CD14-positive monocyte (primary cell): ENCODE results near the gene FOXO6. TPM values are rescaled to one million over a fixed set of nuclear protein-coding genes. Genes with fewer than 3 reads are reported as not detected.

Experiments
- DNase-seq, 3 donors: peaks; one replicate each; pipeline ENCODE4 v3.0.0-alpha.2; 2011 to 2022
- H2AFZ ChIP-seq: 2 replicates; pipeline ENCODE4 v1.6.0; 2012; ENCODE audit warnings: mild to moderate bottlenecking, low read depth, low read length, inconsistent platforms; ENCODE audit not compliant: insufficient read depth, poor library complexity, severe bottlenecking
- H3K27ac ChIP-seq, 2 donors: 1 replicate in 1 of 2; 2 replicates in 1 of 2; pipeline ENCODE4 v1.5.1; 2012 to 2013; ENCODE audit warnings: low read length in 2 of 2, control low read depth in 1 of 2, inconsistent platforms in 1 of 2, low read depth in 1 of 2, mild to moderate bottlenecking in 1 of 2
- H3K27me3 ChIP-seq, 2 donors: one replicate each; pipeline versions ENCODE4 v1.6.0 to v1.6.1; 2011 to 2013; ENCODE audit warnings: low read length in 2 of 2; ENCODE audit not compliant: control insufficient read depth in 2 of 2, insufficient read depth in 2 of 2
- H3K36me3 ChIP-seq, 2 donors: replicated peaks in 1 of 2; 1 replicate in 1 of 2; 2 replicates in 1 of 2; pipeline versions ENCODE4 v1.5.1 to v1.6.1; 2012 to 2013; ENCODE audit warnings: low read length in 2 of 2, control low read depth in 1 of 2, inconsistent platforms in 1 of 2, mild to moderate bottlenecking in 1 of 2; ENCODE audit not compliant: insufficient read depth in 2 of 2, control insufficient read depth in 1 of 2
- H3K4me1 ChIP-seq, 2 donors: 1 replicate in 1 of 2; 2 replicates in 1 of 2; pipeline versions ENCODE4 v1.5.1 to v1.6.1; 2012 to 2013; ENCODE audit warnings: low read length in 2 of 2, control low read depth in 1 of 2, inconsistent platforms in 1 of 2, mild to moderate bottlenecking in 1 of 2, moderate library complexity in 1 of 2; ENCODE audit not compliant: insufficient read depth in 2 of 2, control insufficient read depth in 1 of 2
- H3K4me2 ChIP-seq: replicated peaks from 2 replicates; pipeline ENCODE3; 2012; ENCODE audit warnings: low read length, moderate library complexity, mild to moderate bottlenecking; ENCODE audit not compliant: poor library complexity, severe bottlenecking; ENCODE audit errors: extremely low read depth
- H3K4me3 ChIP-seq, 3 experiments: fragments of 200-600 bp in 1 of 3; sonication (generic) in 1 of 3; replicated peaks in 1 of 3; 1 replicate in 2 of 3; 2 replicates in 1 of 3; pipeline ENCODE4 v1.5.1; 2011 to 2013; ENCODE audit warnings: low read length in 3 of 3, mild to moderate bottlenecking in 3 of 3, control low read depth in 2 of 3, low read depth in 2 of 3, inconsistent platforms in 1 of 3, moderate library complexity in 1 of 3
- H3K79me2 ChIP-seq: 2 replicates; pipeline ENCODE4 v1.6.0; 2012; ENCODE audit warnings: mild to moderate bottlenecking, control low read depth, inconsistent platforms, low read length, moderate library complexity; ENCODE audit not compliant: insufficient read depth
- H3K9ac ChIP-seq: 2 replicates; pipeline ENCODE4 v1.6.0; 2017; ENCODE audit warnings: low read length, mild to moderate bottlenecking; ENCODE audit not compliant: insufficient read depth, poor library complexity, severe bottlenecking
- H3K9me3 ChIP-seq, 2 donors: replicated peaks in 1 of 2; 1 replicate in 1 of 2; 2 replicates in 1 of 2; pipeline versions ENCODE4 v1.5.1 to v1.6.1; 2012 to 2013; ENCODE audit warnings: low read length in 2 of 2, control low read depth in 1 of 2; ENCODE audit not compliant: control insufficient read depth in 1 of 2, insufficient read depth in 1 of 2
- H4K20me1 ChIP-seq: 2 replicates; pipeline ENCODE4 v1.6.0; 2012; ENCODE audit warnings: mild to moderate bottlenecking, low read length, control low read depth, moderate library complexity; ENCODE audit not compliant: insufficient read depth
- H3K27ac Mint-ChIP-seq, 7 donors: one replicate each; pipeline ENCODE4 v1.8.0; 2020; ENCODE audit warnings: mild to moderate bottlenecking in 7 of 7, mixed read lengths in 7 of 7, moderate library complexity in 6 of 7, inconsistent platforms in 2 of 7
- H3K27me3 Mint-ChIP-seq, 3 donors: one replicate each; pipeline ENCODE4 v1.8.0; 2021 to 2022; ENCODE audit warnings: low read depth in 3 of 3, mild to moderate bottlenecking in 3 of 3, mixed read lengths in 3 of 3, moderate library complexity in 3 of 3, inconsistent platforms in 1 of 3
- H3K36me3 Mint-ChIP-seq, 2 donors: one replicate each; pipeline ENCODE4 v1.8.0; 2020; ENCODE audit warnings: mixed read lengths in 2 of 2, inconsistent platforms in 1 of 2, mild to moderate bottlenecking in 1 of 2
- H3K4me1 Mint-ChIP-seq: one replicate; pipeline ENCODE4 v1.8.0; 2020; ENCODE audit warnings: mild to moderate bottlenecking, mixed read lengths
- H3K4me3 Mint-ChIP-seq, 2 donors: one replicate each; pipeline ENCODE4 v1.8.0; 2020; ENCODE audit warnings: mild to moderate bottlenecking in 2 of 2, mixed read lengths in 2 of 2, moderate library complexity in 1 of 2
- H3K9me3 Mint-ChIP-seq, 7 donors: one replicate each; pipeline ENCODE4 v1.8.0; 2020 to 2022; ENCODE audit warnings: mixed read lengths in 7 of 7, mild to moderate bottlenecking in 6 of 7, moderate library complexity in 6 of 7, inconsistent platforms in 2 of 7
- WGBS: methylation state at CpG from one replicate; pipeline ENCODE4 v1.1.5; 2013; ENCODE audit warnings: missing lambda C conversion rate; ENCODE audit not compliant: insufficient coverage; 5-methylcytosine and 5-hydroxymethylcytosine counted together
- intact Hi-C, 2 donors: fragments of 100-400 bp; cut with micrococcal nuclease; formaldehyde crosslinking; loops; one replicate each; pipeline versions ENCODE4 v1.15.0 to v1.15.1; 2023
- polyA plus RNA-seq, 3 donors: library from polyadenylated mRNA; depleted of rRNA in 1 of 3; unstranded in 2 of 3; stranded (reverse) in 1 of 3; fragments of 300-500 nt in 2 of 3; fragments of >200 nt in 1 of 3; fragmentation: Illumina TruSeq in 2 of 3; gene quantifications; 1 replicate in 2 of 3; 2 replicates in 1 of 3; pipeline ENCODE4 v1.2.3, GENCODE V29; 2012 to 2021
- TF ChIP-seq, protein P1 (sequence below): fragments of 200-600 bp; IDR thresholded peaks from one replicate; pipeline ENCODE4 v1.8.0; 2022; ENCODE audit warnings: antibody characterized with exemption, mild to moderate bottlenecking

The FOXO6 gene
- polyA plus RNA-seq, 3 donors = 0.05 TPM; not detected in 2

GRCh38 chr1:41419584-41420295 lies 58.5 kb downstream of the FOXO6 start:
- H3K27me3 Mint-ChIP-seq = peaks cover 0 to 8% (median 3%) of the 10 kb centered on the region in 3 donors
- no peaks in the 10 kb centered on the region for H3K27me3 ChIP-seq
- H3K9ac ChIP-seq = no peak overlapping the region
- TF ChIP-seq, protein P1, sequence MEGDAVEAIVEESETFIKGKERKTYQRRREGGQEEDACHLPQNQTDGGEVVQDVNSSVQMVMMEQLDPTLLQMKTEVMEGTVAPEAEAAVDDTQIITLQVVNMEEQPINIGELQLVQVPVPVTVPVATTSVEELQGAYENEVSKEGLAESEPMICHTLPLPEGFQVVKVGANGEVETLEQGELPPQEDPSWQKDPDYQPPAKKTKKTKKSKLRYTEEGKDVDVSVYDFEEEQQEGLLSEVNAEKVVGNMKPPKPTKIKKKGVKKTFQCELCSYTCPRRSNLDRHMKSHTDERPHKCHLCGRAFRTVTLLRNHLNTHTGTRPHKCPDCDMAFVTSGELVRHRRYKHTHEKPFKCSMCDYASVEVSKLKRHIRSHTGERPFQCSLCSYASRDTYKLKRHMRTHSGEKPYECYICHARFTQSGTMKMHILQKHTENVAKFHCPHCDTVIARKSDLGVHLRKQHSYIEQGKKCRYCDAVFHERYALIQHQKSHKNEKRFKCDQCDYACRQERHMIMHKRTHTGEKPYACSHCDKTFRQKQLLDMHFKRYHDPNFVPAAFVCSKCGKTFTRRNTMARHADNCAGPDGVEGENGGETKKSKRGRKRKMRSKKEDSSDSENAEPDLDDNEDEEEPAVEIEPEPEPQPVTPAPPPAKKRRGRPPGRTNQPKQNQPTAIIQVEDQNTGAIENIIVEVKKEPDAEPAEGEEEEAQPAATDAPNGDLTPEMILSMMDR = no peak
- no peak overlapping the region for H3K27ac Mint-ChIP-seq
- H3K27ac ChIP-seq = no peak overlapping the region
- no peak overlapping the region for H3K4me3 ChIP-seq
- peaks cover 0 to 2% (median 0%) of the 10 kb centered on the region in 7 donors for H3K9me3 Mint-ChIP-seq
- peaks cover 22% of the 10 kb centered on the region for H3K4me1 Mint-ChIP-seq
- H3K36me3 ChIP-seq = no peaks in the 10 kb centered on the region
- no peaks in the 10 kb centered on the region for H3K9me3 ChIP-seq
- intact Hi-C loops = loop anchor here (5.0 kb wide), 1 partner anchor 152 kb away; no protein-coding TSS in a partner anchor
- H3K4me1 ChIP-seq = peaks cover 11 to 25% of the 10 kb centered on the region in 2 donors
- no peaks in the 10 kb centered on the region for H3K79me2 ChIP-seq
- WGBS = 91% methylated on average over 5 of the region's 8 CpGs
- no peak for DNase-seq
- H3K4me3 Mint-ChIP-seq = no peak overlapping the region
- no peaks in the 10 kb centered on the region for H4K20me1 ChIP-seq
- no peak overlapping the region for H2AFZ ChIP-seq
- no peak overlapping the region for H3K4me2 ChIP-seq
- H3K36me3 Mint-ChIP-seq = no peaks in the 10 kb centered on the region

- H3K4me3 Mint-ChIP-seq = no peak overlapping the region
- 100% methylated on average over 1 of the region's 4 CpGs for WGBS
Measured at GRCh38 chr1:41420351-41420750, 59.1 kb downstream of the FOXO6 start.

More at GRCh38 chr1:41420351-41420750, 59.1 kb downstream of the FOXO6 start:
- peaks cover 11 to 25% of the 10 kb centered on the region in 2 donors for H3K4me1 ChIP-seq
- peaks cover 0 to 8% (median 3%) of the 10 kb centered on the region in 3 donors for H3K27me3 Mint-ChIP-seq
- no peak for DNase-seq
- intact Hi-C loops = no loop called here
- H3K4me3 ChIP-seq = no peak overlapping the region
- TF ChIP-seq, protein P1 = no peak
- no peaks in the 10 kb centered on the region for H3K36me3 ChIP-seq
- no peaks in the 10 kb centered on the region for H3K79me2 ChIP-seq
- peaks cover 0 to 2% (median 0%) of the 10 kb centered on the region in 7 donors for H3K9me3 Mint-ChIP-seq
- no peak overlapping the region for H3K9ac ChIP-seq
- H3K36me3 Mint-ChIP-seq = no peaks in the 10 kb centered on the region
- no peaks in the 10 kb centered on the region for H4K20me1 ChIP-seq
- H3K27ac Mint-ChIP-seq = no peak overlapping the region
- H3K27me3 ChIP-seq = no peaks in the 10 kb centered on the region
- no peak overlapping the region for H3K27ac ChIP-seq
- H3K4me2 ChIP-seq = no peak overlapping the region
- H2AFZ ChIP-seq = no peak overlapping the region
- H3K9me3 ChIP-seq = no peaks in the 10 kb centered on the region
- peaks cover 22% of the 10 kb centered on the region for H3K4me1 Mint-ChIP-seq
